T-helper 17 cell (primary cell): ENCODE data around the gene HBM. TPM values are rescaled to one million over a fixed set of nuclear protein-coding genes. Genes with fewer than 3 reads are reported as not detected.
"Not testable (repeated sequence)": the region's sequence is repeated elsewhere in the genome, so short reads cannot be mapped to it uniquely, and the experiment has no call there.

ENCODE experiments used
- ATAC-seq: fragments of 150-1000 bp; cut with Tn5 transposase; 2 replicates; pipeline ENCODE4 v1.10.0; 2021; ENCODE audit warnings: mild to moderate bottlenecking, moderate library complexity
- DNase-seq, 3 donors: peaks; one replicate each; pipeline versions ENCODE4 v3.0.0 to v3.0.0-alpha.2; 2020 to 2021
- H3K9me3 ChIP-seq: one replicate; pipeline ENCODE4 v1.7.0; 2013; ENCODE audit warnings: low read length, mild to moderate bottlenecking; ENCODE audit not compliant: control insufficient read depth, poor library complexity, severe bottlenecking
- H3K27ac Mint-ChIP-seq: one replicate; pipeline ENCODE4 v1.8.0; 2022; ENCODE audit warnings: mild to moderate bottlenecking, moderate library complexity, mixed read lengths
- H3K27me3 Mint-ChIP-seq: one replicate; pipeline ENCODE4 v1.8.0; 2022; ENCODE audit warnings: mixed read lengths
- H3K36me3 Mint-ChIP-seq: one replicate; pipeline ENCODE4 v1.8.0; 2022; ENCODE audit warnings: low read depth, mixed read lengths
- H3K4me1 Mint-ChIP-seq: one replicate; pipeline ENCODE4 v1.8.0; 2022; ENCODE audit warnings: mild to moderate bottlenecking, mixed read lengths
- H3K4me3 Mint-ChIP-seq: one replicate; pipeline ENCODE4 v1.8.0; 2022; ENCODE audit warnings: mild to moderate bottlenecking, moderate library complexity, mixed read lengths
- total RNA-seq, 4 donors: library from RNA in 2 of 4; stranded (reverse) in 2 of 4; gene quantifications; one replicate each; pipeline ENCODE4 v1.2.3 and lab custom pipeline; 2022 to 2026

Gene HBM
- total RNA-seq, 2 donors from 2014 or later, result not detected

DNA sequence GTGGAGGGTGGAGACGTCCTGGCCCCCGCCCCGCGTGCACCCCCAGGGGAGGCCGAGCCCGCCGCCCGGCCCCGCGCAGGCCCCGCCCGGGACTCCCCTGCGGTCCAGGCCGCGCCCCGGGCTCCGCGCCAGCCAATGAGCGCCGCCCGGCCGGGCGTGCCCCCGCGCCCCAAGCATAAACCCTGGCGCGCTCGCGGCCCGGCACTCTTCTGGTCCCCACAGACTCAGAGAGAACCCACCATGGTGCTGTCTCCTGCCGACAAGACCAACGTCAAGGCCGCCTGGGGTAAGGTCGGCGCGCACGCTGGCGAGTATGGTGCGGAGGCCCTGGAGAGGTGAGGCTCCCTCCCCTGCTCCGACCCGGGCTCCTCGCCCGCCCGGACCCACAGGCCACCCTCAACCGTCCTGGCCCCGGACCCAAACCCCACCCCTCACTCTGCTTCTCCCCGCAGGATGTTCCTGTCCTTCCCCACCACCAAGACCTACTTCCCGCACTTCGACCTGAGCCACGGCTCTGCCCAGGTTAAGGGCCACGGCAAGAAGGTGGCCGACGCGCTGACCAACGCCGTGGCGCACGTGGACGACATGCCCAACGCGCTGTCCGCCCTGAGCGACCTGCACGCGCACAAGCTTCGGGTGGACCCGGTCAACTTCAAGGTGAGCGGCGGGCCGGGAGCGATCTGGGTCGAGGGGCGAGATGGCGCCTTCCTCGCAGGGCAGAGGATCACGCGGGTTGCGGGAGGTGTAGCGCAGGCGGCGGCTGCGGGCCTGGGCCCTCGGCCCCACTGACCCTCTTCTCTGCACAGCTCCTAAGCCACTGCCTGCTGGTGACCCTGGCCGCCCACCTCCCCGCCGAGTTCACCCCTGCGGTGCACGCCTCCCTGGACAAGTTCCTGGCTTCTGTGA is 11.0 kb downstream of the HBM start, which contains the start of gene HBA1:
Gene HBA1 (plus strand): TSS at position 204 of the 906 bp plus-strand sequence. CDS start 37 bp downstream, at position 241.
- not testable (repeated sequence) for H3K36me3 Mint-ChIP-seq, H3K4me1 Mint-ChIP-seq, DNase-seq, H3K27ac Mint-ChIP-seq, H3K9me3 ChIP-seq
- peak within 1 kb of the TSS; percentile 77 for H3K4me3 Mint-ChIP-seq
- H3K27me3 Mint-ChIP-seq, result peaks cover 39% of the 10 kb centered on the region
- ATAC-seq, result peak; percentile 48

DNA sequence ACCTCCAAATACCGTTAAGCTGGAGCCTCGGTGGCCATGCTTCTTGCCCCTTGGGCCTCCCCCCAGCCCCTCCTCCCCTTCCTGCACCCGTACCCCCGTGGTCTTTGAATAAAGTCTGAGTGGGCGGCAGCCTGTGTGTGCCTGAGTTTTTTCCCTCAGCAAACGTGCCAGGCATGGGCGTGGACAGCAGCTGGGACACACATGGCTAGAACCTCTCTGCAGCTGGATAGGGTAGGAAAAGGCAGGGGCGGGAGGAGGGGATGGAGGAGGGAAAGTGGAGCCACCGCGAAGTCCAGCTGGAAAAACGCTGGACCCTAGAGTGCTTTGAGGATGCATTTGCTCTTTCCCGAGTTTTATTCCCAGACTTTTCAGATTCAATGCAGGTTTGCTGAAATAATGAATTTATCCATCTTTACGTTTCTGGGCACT is 11.6 kb downstream of the HBM start:
- Mint-ChIP-seq H3K4me1 (peaks cover 6% of the 10 kb centered on the region), H3K4me3 (peak overlapping the region; percentile 60), H3K36me3 (no peaks in the 10 kb centered on the region), H3K27me3 (peaks cover 36% of the 10 kb centered on the region), H3K27ac (no peak overlapping the region)
- ATAC-seq (no peak), DNase-seq (no peak)
- H3K9me3 ChIP-seq, result no peaks in the 10 kb centered on the region

DNA sequence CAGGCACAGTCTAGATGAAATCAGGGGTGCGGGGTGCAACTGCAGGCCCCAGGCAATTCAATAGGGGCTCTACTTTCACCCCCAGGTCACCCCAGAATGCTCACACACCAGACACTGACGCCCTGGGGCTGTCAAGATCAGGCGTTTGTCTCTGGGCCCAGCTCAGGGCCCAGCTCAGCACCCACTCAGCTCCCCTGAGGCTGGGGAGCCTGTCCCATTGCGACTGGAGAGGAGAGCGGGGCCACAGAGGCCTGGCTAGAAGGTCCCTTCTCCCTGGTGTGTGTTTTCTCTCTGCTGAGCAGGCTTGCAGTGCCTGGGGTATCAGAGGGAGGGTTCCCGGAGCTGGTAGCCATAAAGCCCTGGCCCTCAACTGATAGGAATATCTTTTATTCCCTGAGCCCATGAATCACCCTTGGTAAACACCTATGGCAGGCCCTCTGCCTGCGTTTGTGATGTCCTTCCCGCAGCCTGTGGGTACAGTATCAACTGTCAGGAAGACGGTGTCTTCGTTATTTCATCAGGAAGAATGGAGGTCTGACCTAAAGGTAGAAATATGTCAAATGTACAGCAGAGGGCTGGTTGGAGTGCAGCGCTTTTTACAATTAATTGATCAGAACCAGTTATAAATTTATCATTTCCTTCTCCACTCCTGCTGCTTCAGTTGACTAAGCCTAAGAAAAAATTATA is 12.3 kb downstream of the HBM start:
- H3K36me3 Mint-ChIP-seq, result no peaks in the 10 kb centered on the region
- DNase-seq, result no peak
- peaks cover 6% of the 10 kb centered on the region for H3K4me1 Mint-ChIP-seq
- no peaks in the 10 kb centered on the region for H3K9me3 ChIP-seq
- H3K27me3 Mint-ChIP-seq, result peaks cover 36% of the 10 kb centered on the region
- peak overlapping the region; percentile 60 for H3K4me3 Mint-ChIP-seq
- H3K27ac Mint-ChIP-seq, result no peak overlapping the region
- ATAC-seq, result no peak

DNA sequence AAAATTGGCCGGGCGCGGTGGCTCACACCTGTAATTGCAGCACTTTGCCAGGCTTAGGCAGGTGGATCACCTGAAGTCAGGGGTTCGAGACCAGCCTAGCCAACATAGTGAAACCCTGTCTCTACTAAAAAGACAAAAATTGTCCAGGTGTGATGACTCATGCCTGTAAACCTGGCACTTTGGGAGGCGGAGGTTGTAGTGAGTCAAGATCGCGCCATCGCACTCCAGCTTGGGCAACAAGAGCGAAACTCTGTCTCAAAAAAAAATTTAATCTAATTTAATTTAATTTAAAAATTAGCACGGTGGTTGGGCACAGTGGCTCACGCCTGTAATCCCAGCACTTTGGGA is 12.9 kb downstream of the HBM start:
- ATAC-seq (no peak), DNase-seq (no peak)
- no peak overlapping the region for H3K4me3 Mint-ChIP-seq
- no peaks in the 10 kb centered on the region for H3K9me3 ChIP-seq
- H3K36me3 Mint-ChIP-seq, result no peaks in the 10 kb centered on the region
- H3K4me1 Mint-ChIP-seq, result peaks cover 4% of the 10 kb centered on the region
- H3K27ac Mint-ChIP-seq, result no peak overlapping the region
- H3K27me3 Mint-ChIP-seq, result peaks cover 36% of the 10 kb centered on the region

DNA sequence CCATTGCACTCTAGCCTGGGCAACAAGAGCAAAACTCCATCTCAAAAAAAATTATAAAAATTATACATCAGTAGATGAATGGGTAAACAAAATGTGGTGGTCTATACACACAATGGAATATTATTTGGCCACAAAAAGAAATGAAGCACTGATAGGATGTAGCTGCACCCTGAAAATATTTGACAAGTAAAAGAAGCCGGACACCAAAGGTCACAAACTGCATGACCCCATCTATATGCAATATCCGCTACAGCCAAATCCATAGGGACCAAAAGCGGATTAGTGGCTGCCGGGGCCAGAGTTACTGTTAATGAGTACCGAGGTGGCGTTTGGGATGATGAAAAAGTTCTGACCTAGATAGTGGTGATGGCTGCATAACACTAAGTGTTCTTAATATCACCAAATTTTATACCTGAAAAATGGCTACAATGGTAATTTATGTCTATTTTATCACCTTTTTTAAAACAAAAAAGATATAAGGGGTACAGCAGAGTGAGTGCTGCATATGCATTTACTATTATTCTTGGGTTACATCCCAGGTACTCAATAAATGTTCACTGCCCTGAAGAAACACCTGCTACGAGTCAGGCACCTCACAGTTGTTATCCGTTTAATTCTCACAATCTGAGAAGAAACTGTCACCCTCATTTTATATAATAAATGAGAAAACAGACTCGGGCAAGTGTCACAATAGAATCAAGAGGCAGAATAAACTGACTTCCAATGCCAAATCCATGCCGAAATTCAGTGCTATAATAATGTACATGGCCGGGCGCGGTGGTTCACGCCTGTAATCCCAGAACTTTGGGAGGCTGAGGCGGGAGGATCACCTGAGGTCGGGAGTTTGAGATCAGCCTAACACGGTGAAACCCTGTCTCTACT is 13.7 kb downstream of the HBM start:
- H3K27me3 Mint-ChIP-seq, result peaks cover 33% of the 10 kb centered on the region
- no peak overlapping the region for H3K27ac Mint-ChIP-seq
- DNase-seq (no peak), ATAC-seq (no peak)
- peak overlapping the region; percentile 73 for H3K4me3 Mint-ChIP-seq
- H3K9me3 ChIP-seq, result no peaks in the 10 kb centered on the region
- H3K36me3 Mint-ChIP-seq, result no peaks in the 10 kb centered on the region
- H3K4me1 Mint-ChIP-seq, result peaks cover 3% of the 10 kb centered on the region

DNA sequence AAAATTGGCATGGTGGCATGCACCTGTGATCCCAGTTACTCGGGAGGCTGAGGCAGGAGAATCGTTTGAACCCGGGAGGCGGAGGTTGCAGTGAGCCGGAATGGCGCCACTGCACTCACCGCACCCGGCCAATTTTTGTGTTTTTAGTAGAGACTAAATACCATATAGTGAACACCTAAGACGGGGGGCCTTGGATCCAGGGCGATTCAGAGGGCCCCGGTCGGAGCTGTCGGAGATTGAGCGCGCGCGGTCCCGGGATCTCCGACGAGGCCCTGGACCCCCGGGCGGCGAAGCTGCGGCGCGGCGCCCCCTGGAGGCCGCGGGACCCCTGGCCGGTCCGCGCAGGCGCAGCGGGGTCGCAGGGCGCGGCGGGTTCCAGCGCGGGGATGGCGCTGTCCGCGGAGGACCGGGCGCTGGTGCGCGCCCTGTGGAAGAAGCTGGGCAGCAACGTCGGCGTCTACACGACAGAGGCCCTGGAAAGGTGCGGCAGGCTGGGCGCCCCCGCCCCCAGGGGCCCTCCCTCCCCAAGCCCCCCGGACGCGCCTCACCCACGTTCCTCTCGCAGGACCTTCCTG is 14.4 kb downstream of the HBM start, which contains the start of gene HBQ1:
Gene HBQ1 (plus strand): TSS at position 359 of the 575 bp plus-strand sequence. CDS start 28 bp downstream, at position 387.
- Mint-ChIP-seq H3K27ac (no peak within 1 kb of the TSS), H3K4me3 (peak within 1 kb of the TSS; percentile 73), H3K27me3 (peaks cover 26% of the 10 kb centered on the region), H3K4me1 (no peaks in the 10 kb centered on the region), H3K36me3 (no peaks in the 10 kb centered on the region)
- DNase-seq, result peak in 1 of 3 donors; percentile 26
- no peaks in the 10 kb centered on the region for H3K9me3 ChIP-seq
- ATAC-seq, result no peak

DNA sequence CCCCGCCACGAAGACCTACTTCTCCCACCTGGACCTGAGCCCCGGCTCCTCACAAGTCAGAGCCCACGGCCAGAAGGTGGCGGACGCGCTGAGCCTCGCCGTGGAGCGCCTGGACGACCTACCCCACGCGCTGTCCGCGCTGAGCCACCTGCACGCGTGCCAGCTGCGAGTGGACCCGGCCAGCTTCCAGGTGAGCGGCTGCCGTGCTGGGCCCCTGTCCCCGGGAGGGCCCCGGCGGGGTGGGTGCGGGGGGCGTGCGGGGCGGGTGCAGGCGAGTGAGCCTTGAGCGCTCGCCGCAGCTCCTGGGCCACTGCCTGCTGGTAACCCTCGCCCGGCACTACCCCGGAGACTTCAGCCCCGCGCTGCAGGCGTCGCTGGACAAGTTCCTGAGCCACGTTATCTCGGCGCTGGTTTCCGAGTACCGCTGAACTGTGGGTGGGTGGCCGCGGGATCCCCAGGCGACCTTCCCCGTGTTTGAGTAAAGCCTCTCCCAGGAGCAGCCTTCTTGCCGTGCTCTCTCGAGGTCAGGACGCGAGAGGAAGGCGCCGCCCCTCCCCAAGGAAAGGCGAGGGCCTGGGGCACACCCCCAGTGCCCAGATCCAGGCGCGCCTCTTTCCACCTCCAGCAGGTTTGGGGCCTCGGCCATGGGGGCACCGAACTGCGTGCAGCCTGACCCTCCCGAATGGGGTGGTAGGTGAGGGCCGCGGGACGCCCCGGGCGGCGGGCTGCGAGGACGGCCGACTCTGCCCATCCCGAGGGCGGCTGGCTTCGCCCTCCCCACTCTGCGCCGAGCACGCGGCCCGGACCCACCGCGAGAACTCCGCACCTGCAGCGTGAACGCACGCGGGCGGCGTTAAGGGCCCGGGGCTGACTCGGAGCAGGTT is 15.1 kb downstream of the HBM start:
- peak; percentile 90 for ATAC-seq
- Mint-ChIP-seq H3K27me3 (peaks cover 21% of the 10 kb centered on the region), H3K4me1 (no peaks in the 10 kb centered on the region), H3K27ac (no peak overlapping the region), H3K36me3 (no peaks in the 10 kb centered on the region), H3K4me3 (peak overlapping the region; percentile 31)
- no peaks in the 10 kb centered on the region for H3K9me3 ChIP-seq
- peak; percentile 73 to 89 (median 78) for DNase-seq

DNA sequence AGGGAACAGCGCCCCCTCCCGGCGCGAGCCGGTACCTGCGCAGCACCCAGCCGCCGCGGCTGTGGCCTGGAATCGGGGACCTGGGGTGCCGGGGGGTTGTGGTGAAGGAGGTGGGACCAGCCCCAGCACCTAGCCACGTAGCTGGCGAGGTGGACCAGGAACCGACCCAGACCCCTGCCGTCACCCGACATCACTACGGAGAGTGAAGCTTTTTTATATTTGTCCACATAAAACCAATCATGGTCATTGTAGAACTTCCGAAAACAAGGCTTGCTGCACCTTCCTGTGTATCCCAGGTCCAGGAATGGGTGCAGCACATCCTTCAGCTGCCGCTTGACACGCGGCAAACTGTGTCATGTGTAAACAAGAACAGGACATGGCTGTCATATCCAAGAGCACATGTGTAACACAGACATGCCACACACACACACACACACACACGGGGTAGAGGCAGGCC is 15.8 kb downstream of the HBM start:
- Mint-ChIP-seq H3K4me3 (peak overlapping the region; percentile 15), H3K36me3 (no peaks in the 10 kb centered on the region), H3K4me1 (no peaks in the 10 kb centered on the region), H3K27me3 (peaks cover 21% of the 10 kb centered on the region), H3K27ac (peak overlapping the region; percentile 11)
- H3K9me3 ChIP-seq, result no peaks in the 10 kb centered on the region
- ATAC-seq (no peak), DNase-seq (no peak)

DNA sequence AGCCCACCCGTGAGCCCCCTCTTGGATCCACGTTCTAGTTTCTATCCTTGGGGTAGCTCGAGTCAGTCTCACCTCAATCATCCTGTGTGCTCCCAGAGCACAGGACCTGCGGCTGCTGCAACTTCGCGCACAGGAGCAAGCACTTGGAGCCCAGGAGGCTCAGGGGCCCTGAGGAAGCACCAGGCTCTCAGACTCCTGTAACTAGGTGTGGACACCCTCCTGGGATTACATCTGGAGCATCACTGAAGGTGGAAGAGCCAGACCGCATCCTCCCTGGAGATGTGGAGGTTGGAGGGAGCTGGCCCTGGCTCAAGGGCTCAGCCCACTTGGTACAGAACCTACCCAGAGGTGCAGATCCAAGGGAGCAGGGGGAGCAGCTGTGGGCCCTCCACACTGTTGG is 17.2 kb downstream of the HBM start:
- DNase-seq, result no peak
- H3K9me3 ChIP-seq, result no peaks in the 10 kb centered on the region
- peak overlapping the region; percentile 64 for H3K4me3 Mint-ChIP-seq
- H3K27me3 Mint-ChIP-seq, result peaks cover 15% of the 10 kb centered on the region
- ATAC-seq, result no peak
- H3K36me3 Mint-ChIP-seq, result no peaks in the 10 kb centered on the region
- no peak overlapping the region for H3K27ac Mint-ChIP-seq
- H3K4me1 Mint-ChIP-seq, result no peaks in the 10 kb centered on the region

DNA sequence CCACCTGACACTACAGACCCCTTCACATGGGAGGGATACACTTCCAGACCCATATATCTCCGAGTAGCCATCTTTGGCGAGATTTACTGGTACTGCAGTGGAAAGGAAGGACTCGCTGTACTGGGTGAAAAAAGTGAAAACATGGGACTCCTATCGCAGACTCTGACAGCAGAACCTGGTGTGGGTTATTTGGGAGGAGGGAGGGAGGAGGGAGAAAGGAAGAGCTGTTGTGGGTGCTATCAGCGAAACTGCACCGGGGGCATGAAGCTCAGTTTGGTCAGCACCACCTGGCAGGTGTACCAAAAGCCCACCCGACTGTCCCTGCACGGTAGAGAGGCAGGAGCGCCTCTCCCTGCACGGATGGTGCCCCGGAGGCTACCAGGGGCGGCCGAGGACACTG is 19.4 kb downstream of the HBM start:
- H3K27me3 Mint-ChIP-seq, result no peaks in the 10 kb centered on the region

DNA sequence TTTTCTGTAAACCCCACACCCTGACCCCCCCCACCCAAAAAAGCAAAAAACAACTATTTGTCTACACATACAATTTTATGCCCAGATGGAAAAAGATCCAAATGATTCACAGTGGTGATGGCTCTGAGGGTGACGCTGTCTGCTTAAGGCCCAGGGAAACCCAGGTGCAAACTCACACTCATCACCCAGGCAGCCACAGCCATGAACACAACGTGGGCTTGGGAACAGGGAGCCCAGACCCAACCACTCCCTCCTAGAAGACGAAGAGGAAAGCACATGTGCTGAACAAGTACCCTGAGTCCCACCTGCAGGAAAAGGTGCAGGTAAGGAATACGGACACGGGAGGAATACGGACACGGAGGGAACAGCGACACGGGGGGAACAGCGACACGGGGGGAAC is 19.9 kb downstream of the HBM start:
- no peak overlapping the region for H3K4me3 Mint-ChIP-seq
- H3K27me3 Mint-ChIP-seq, result no peaks in the 10 kb centered on the region
- ATAC-seq (no peak), DNase-seq (no peak)
- no peak overlapping the region for H3K27ac Mint-ChIP-seq
- peaks cover 3% of the 10 kb centered on the region for H3K36me3 Mint-ChIP-seq
- no peaks in the 10 kb centered on the region for H3K9me3 ChIP-seq
- peaks cover 6% of the 10 kb centered on the region for H3K4me1 Mint-ChIP-seq

More for the DNA sequence above, 19.4 kb downstream of the HBM start:
- H3K4me1 Mint-ChIP-seq, result peaks cover 6% of the 10 kb centered on the region
- H3K4me3 Mint-ChIP-seq, result peak overlapping the region; percentile 7
- no peaks in the 10 kb centered on the region for H3K9me3 ChIP-seq
- ATAC-seq (no peak), DNase-seq (no peak)
- peaks cover 3% of the 10 kb centered on the region for H3K36me3 Mint-ChIP-seq
- H3K27ac Mint-ChIP-seq, result peak overlapping the region; percentile 8

DNA sequence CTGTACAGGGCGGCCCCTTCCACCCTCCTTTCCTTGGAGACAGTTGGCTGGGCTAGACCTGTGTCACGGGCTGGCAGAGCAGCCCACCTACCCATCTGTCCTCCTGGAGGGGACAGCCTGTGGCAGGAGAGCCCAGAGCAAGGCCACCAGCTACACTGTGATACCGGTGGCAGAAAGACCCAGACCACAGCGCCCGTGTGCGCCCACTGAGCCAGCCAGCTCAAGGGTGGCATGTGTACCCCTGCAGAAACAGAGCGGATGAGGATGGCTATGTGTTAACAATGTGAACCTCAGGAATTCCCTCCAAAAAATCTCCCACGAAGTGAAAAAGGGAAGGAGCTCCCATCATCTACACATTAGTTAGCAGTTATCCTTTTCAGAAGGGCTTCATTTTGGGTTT is 21.6 kb downstream of the HBM start:
- H3K36me3 Mint-ChIP-seq, result peaks cover 8% of the 10 kb centered on the region
- no peaks in the 10 kb centered on the region for H3K9me3 ChIP-seq

More for the DNA sequence above, 21.6 kb downstream of the HBM start:
- peaks cover 10% of the 10 kb centered on the region for H3K4me1 Mint-ChIP-seq
- no peak for DNase-seq
- H3K27me3 Mint-ChIP-seq, result no peaks in the 10 kb centered on the region
- no peak for ATAC-seq
- no peak overlapping the region for H3K4me3 Mint-ChIP-seq
- H3K27ac Mint-ChIP-seq, result no peak overlapping the region
